ENCODE measurements around the gene TEAD3. TPM values are rescaled to one million over a fixed set of nuclear protein-coding genes. Genes with fewer than 3 reads are reported as not detected.
"Not testable (repeated sequence)": the region's sequence is repeated elsewhere in the genome, so short reads cannot be mapped to it uniquely, and the experiment has no call there.

Gene TEAD3
- total RNA-seq, 4 donors from 2014 or later = 10.2 to 107 (median 17.2) TPM

- no peak for DNase-seq
- Histone ChIP-seq H3K27me3 (no peaks in the 10 kb centered on the region), H3K27ac (no peak overlapping the region), H3K4me1 (no peaks in the 10 kb centered on the region), H3K9me3 (no peaks in the 10 kb centered on the region), H3K36me3 (no peaks in the 10 kb centered on the region), H3K4me3 (no peak overlapping the region)
- intact Hi-C loops (cut with DNase I; ENCODE audit: low total_unique reads) = no loop called here
- no peak for TF ChIP-seq POLR2A (IDR thresholded peaks at IDR 0.05)
- TF ChIP-seq, protein P1, sequence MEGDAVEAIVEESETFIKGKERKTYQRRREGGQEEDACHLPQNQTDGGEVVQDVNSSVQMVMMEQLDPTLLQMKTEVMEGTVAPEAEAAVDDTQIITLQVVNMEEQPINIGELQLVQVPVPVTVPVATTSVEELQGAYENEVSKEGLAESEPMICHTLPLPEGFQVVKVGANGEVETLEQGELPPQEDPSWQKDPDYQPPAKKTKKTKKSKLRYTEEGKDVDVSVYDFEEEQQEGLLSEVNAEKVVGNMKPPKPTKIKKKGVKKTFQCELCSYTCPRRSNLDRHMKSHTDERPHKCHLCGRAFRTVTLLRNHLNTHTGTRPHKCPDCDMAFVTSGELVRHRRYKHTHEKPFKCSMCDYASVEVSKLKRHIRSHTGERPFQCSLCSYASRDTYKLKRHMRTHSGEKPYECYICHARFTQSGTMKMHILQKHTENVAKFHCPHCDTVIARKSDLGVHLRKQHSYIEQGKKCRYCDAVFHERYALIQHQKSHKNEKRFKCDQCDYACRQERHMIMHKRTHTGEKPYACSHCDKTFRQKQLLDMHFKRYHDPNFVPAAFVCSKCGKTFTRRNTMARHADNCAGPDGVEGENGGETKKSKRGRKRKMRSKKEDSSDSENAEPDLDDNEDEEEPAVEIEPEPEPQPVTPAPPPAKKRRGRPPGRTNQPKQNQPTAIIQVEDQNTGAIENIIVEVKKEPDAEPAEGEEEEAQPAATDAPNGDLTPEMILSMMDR (IDR thresholded peaks at IDR 0.05) = no peak
These were observed 55.7 kb downstream of the TEAD3 start for GRCh38 chr6:35441205-35441604.

- no peaks in the 10 kb centered on the region for H3K36me3 ChIP-seq
- H3K4me3 ChIP-seq = no peak overlapping the region
- intact Hi-C loops (cut with DNase I; ENCODE audit: low total_unique reads) = no loop called here
- no peaks in the 10 kb centered on the region for H3K4me1 ChIP-seq
- H3K27ac ChIP-seq = no peak overlapping the region
- H3K9me3 ChIP-seq = no peaks in the 10 kb centered on the region
- TF ChIP-seq, protein P1 (IDR thresholded peaks at IDR 0.05) = no peak
- no peak for DNase-seq
- H3K27me3 ChIP-seq = no peaks in the 10 kb centered on the region
These were observed 57.6 kb downstream of the TEAD3 start for GRCh38 chr6:35439308-35439707.

DNA sequence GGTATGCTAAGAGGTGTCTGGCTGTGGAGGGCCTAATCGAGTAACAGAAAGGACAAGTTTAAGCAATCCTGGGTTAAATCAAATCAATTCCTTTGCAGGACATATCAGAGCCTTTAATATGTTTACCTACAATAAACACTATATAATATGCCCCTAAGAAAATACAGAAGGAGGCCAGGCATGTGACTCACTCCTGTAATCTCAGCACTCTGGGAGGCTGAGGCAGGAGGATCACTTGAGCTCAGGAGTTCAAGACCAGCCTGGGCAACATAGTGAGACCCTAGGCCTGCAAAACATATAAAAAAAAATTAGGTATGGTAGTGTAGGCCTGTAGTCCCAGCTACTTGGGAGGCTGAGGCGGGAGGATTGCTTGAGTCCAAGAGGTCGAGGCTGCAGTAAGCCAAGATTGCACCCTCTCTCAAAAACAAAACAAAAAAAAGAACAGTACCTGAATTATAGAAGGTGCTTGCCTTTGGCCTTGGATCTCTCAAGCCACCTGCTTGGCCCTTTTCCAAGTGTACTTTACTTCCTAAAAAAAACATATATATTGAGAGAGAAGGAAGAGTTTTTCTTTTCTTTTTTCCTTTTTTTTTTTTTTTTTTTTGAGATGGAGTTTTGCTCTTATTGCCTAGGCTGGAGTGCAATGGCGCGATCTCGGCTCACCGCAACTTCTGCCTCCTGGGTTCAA is 58.4 kb downstream of the TEAD3 start:
- H3K4me3 ChIP-seq; H3K9me3 ChIP-seq; intact Hi-C loops (cut with DNase I; ENCODE audit: low total_unique reads); H3K36me3 ChIP-seq; H3K27ac ChIP-seq; H3K27me3 ChIP-seq; H3K4me1 ChIP-seq; DNase-seq: not testable (repeated sequence)

- Histone ChIP-seq H3K4me1 (no peaks in the 10 kb centered on the region), H3K27ac (no peak overlapping the region), H3K27me3 (no peaks in the 10 kb centered on the region), H3K36me3 (no peaks in the 10 kb centered on the region), H3K9me3 (no peaks in the 10 kb centered on the region), H3K4me3 (no peak overlapping the region)
- DNase-seq = no peak
- TF ChIP-seq, protein P1 (IDR thresholded peaks at IDR 0.05) = no peak
- TF ChIP-seq POLR2A (IDR thresholded peaks at IDR 0.05) = no peak
- intact Hi-C loops (cut with DNase I; ENCODE audit: low total_unique reads) = no loop called here
These were observed 60.6 kb downstream of the TEAD3 start for GRCh38 chr6:35436071-35436857.

GRCh38 chr6:35435074-35435837 is 61.6 kb downstream of the TEAD3 start:
- H3K27me3 ChIP-seq = no peaks in the 10 kb centered on the region
- no peaks in the 10 kb centered on the region for H3K36me3 ChIP-seq
- DNase-seq = no peak
- TF ChIP-seq, protein P1 (IDR thresholded peaks at IDR 0.05) = no peak
- TF ChIP-seq POLR2A (IDR thresholded peaks at IDR 0.05) = no peak
- H3K4me1 ChIP-seq = no peaks in the 10 kb centered on the region
- H3K9me3 ChIP-seq = no peaks in the 10 kb centered on the region
- no peak overlapping the region for H3K4me3 ChIP-seq
- intact Hi-C loops (cut with DNase I; ENCODE audit: low total_unique reads) = no loop called here
- H3K27ac ChIP-seq = no peak overlapping the region

DNA sequence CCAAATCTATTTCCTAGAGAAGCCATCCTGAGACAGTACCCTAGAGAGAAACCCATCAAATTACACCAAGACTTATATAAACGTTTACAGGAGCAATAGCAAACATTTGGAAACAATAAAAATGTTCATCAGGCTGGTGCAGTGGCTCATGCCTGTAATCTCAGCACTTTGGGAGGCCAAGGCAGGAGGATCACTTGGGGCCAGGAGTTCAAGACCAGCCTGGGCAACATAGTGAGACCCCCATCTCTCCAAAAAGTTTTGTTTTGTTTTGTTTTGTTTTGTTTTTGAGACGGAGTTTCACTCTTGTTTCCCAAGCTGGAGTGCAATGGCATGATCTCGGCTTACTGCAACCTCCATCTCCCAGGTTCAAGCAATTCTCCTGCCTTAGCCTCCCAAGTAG is 64.2 kb downstream of the TEAD3 start:
- DNase-seq; H3K36me3 ChIP-seq; H3K4me1 ChIP-seq; H3K9me3 ChIP-seq; H3K4me3 ChIP-seq; intact Hi-C loops (cut with DNase I; ENCODE audit: low total_unique reads); H3K27me3 ChIP-seq; H3K27ac ChIP-seq: not testable (repeated sequence)
